Left lung (tissue), 10 donors: ENCODE measurements around the gene TBXAS1. TPM values are rescaled to one million over a fixed set of nuclear protein-coding genes. Genes with fewer than 3 reads are reported as not detected.
A peak's percentile ranks its signal among the peaks of the same experiment; 100 is the strongest.

Experiments used
- ATAC-seq: fragments of 200-7000 bp; cut with Tn5 transposase; one replicate; pipeline ENCODE4 v1.9.1; 2020; ENCODE audit warnings: moderate library complexity
- DNase-seq, 4 donors: peaks; one replicate each; pipeline ENCODE4 v3.0.0-alpha.2; 2013 to 2020
- H3K27ac ChIP-seq, 2 donors: fragments of 200-600 bp; sonication (generic) in 1 of 2; one replicate each; pipeline versions ENCODE4 v1.5.0 to v1.8.0; 2020 to 2021
- H3K27me3 ChIP-seq, 2 donors: fragments of 200-600 bp; sonication (generic) in 1 of 2; one replicate each; pipeline versions ENCODE4 v1.5.0 to v1.8.0; 2020 to 2021
- H3K36me3 ChIP-seq, 2 donors: fragments of 200-600 bp; sonication (generic) in 1 of 2; one replicate each; pipeline versions ENCODE4 v1.5.0 to v1.8.0; 2020 to 2021
- H3K4me1 ChIP-seq, 2 donors: fragments of 200-600 bp; one replicate each; pipeline ENCODE4 v1.8.0; 2021
- H3K4me3 ChIP-seq, 2 donors: fragments of 200-600 bp; sonication (generic) in 1 of 2; one replicate each; pipeline versions ENCODE4 v1.5.0 to v1.8.0; 2020 to 2021; ENCODE audit warnings: mild to moderate bottlenecking in 1 of 2
- H3K9me3 ChIP-seq, 2 donors: fragments of 200-600 bp; sonication (generic) in 1 of 2; one replicate each; pipeline versions ENCODE4 v1.5.0 to v1.8.0; 2020 to 2021
- intact Hi-C, 2 donors: fragments of 100-400 bp; cut with DNase I; formaldehyde crosslinking; loops; one replicate each; pipeline versions ENCODE4 v1.11.2 to v1.14.2; 2022
- polyA plus RNA-seq, 6 donors: library from polyadenylated mRNA; unstranded; fragments of 120-200 nt; gene quantifications; one replicate each; pipeline ENCODE4 v1.2.1, GENCODE V29; 2013; ENCODE audit not compliant: insufficient read length in 6 of 6
- total RNA-seq, 2 donors: library from RNA; stranded (reverse); fragmentation: NEBNext Ultra II Directional; extraction: Animal tissue kit (Norgen Biotek cat#: 25700); gene quantifications; one replicate each; pipeline ENCODE4 v1.2.1, GENCODE V29; 2021
- TF ChIP-seq, protein P1 (sequence below), 2 donors: fragments of 200-600 bp; sonication (generic) in 1 of 2; IDR thresholded peaks; one replicate each; pipeline versions ENCODE4 v1.5.0 to v1.8.0; 2021; ENCODE audit warnings: antibody characterized with exemption in 2 of 2
- donor health status: DM: no; HTN: yes; CAD: no.
- donor health status: DM: no; HTN: no; CAD: no.

The TBXAS1 gene
- total and polyA plus RNA-seq, 8 donors: 8.2 to 103 (median 9.6) TPM

DNA sequence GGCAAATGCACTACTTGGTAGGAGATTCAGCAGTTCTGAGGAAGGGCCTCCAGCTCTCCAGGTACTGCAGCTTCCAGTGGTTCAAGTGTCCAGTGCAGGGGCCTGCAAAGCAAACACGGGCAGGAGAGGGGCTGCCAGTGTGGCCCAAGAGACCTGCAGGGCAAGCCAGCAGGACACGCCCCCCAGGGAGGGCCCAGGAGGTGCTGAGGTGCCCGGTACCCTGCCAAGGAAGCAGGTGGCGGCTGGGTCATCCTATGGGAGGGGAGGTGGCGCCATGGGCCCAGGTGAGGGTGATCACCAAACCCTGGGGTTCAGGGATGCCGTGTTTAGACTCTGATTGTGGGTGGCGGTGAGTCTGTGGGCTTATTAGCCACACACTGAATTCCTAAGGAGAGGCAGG lies 188.0 kb downstream of the TBXAS1 start:
- no peak for ATAC-seq
- intact Hi-C loops: no loop called here
- DNase-seq: no peak

DNA sequence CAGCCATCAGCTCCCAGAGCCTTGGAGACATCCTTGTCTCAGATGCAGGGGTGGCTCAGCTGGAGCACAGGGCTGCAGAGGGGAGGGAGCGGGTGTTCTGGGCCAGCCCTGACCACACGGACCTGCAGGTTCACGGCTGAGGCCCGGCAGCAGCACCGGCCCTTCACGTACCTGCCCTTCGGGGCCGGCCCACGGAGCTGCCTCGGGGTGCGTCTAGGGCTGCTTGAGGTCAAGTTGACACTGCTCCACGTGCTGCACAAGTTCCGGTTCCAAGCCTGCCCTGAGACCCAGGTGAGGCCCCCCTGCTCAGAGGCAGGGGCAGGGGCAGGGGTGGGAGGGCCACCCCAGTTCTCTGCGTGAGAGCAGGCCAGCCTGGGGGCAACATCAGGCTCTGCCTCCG lies 188.5 kb downstream of the TBXAS1 start:
- Histone ChIP-seq H3K9me3 (no peaks in the 10 kb centered on the region), H3K4me3 (no peak overlapping the region), H3K27ac (no peak overlapping the region), H3K36me3 (peaks cover 0 to 59% of the 10 kb centered on the region in 2 donors), H3K27me3 (no peaks in the 10 kb centered on the region), H3K4me1 (no peaks in the 10 kb centered on the region)
- TF ChIP-seq, protein P1, sequence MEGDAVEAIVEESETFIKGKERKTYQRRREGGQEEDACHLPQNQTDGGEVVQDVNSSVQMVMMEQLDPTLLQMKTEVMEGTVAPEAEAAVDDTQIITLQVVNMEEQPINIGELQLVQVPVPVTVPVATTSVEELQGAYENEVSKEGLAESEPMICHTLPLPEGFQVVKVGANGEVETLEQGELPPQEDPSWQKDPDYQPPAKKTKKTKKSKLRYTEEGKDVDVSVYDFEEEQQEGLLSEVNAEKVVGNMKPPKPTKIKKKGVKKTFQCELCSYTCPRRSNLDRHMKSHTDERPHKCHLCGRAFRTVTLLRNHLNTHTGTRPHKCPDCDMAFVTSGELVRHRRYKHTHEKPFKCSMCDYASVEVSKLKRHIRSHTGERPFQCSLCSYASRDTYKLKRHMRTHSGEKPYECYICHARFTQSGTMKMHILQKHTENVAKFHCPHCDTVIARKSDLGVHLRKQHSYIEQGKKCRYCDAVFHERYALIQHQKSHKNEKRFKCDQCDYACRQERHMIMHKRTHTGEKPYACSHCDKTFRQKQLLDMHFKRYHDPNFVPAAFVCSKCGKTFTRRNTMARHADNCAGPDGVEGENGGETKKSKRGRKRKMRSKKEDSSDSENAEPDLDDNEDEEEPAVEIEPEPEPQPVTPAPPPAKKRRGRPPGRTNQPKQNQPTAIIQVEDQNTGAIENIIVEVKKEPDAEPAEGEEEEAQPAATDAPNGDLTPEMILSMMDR (IDR thresholded peaks at IDR 0.05): no peak
- no peak for DNase-seq
- intact Hi-C loops: no loop called here
- no peak for ATAC-seq

More for the DNA sequence above, 188.0 kb downstream of the TBXAS1 start:
- no peak overlapping the region for H3K27ac ChIP-seq
- no peaks in the 10 kb centered on the region for H3K27me3 ChIP-seq
- no peaks in the 10 kb centered on the region for H3K4me1 ChIP-seq
- H3K9me3 ChIP-seq: no peaks in the 10 kb centered on the region
- no peak overlapping the region for H3K4me3 ChIP-seq
- TF ChIP-seq, protein P1 (IDR thresholded peaks at IDR 0.05): no peak
- H3K36me3 ChIP-seq: peaks cover 0 to 53% of the 10 kb centered on the region in 2 donors

DNA sequence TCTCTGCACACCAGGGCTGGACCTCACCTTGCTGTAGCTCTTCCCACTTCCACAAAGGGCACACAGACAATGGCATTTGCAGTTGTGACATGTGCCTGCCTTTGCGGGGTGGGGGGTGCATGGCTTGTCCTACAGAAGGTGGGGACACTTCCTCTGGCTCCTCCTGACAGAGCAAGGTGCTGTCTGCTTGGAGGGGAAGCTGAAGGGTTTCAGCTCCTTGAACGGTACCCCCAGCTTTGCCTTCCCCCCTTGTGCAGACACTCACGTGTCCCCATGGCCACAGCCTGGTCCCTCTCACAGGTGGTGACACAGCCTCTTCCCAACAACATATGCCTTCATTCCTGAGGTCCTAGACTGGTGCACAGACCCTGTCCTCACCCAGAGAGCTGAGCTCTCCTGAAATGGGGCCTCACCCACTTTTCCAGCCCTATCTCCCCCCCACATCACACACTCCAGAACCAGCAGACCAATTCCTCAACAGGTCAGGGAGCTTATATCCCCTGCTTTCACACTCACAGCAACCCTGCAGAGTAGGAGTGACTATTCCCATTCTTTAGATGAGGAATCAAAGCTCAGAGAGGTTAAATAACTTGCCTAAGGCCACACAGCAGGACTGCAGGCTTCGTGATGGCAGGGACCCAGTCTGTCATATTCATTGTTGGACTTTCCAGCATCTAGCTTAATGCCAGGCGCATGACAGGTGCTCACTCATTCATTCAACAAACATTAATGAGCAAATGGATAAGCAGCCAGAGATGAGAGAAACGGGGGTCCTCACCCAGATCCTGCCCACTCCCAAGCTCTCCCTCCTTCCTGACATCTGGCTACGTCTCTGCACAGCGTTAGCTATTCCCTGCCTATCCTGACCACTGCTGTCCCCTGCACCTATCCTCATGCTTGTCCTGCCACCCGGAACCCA lies 189.3 kb downstream of the TBXAS1 start:
- intact Hi-C loops: no loop called here
- TF ChIP-seq, protein P1 (IDR thresholded peaks at IDR 0.05): no peak
- Histone ChIP-seq H3K4me1 (no peaks in the 10 kb centered on the region), H3K9me3 (no peaks in the 10 kb centered on the region), H3K36me3 (peaks cover 0 to 66% of the 10 kb centered on the region in 2 donors), H3K27ac (no peak overlapping the region), H3K4me3 (no peak overlapping the region), H3K27me3 (no peaks in the 10 kb centered on the region)
- no peak for ATAC-seq
- DNase-seq: no peak

DNA sequence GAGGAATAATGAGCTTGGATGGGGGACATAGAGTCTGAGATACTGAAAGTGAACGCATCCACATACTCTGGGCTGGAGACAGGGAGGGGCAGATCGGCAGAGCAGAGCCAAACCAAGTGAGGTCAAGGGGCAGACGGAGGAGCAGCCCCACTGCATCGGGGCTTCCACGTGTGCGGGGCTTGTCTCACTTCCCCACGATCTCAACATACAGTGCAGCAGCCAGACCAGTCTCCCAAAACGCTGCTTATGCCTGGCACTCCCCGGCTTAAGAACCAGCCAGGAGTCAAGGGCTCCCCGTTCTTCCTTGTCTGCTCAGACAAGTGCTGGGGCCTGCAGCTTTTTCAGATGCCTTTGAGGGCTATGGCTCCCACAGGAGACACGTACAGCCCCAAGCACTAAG lies 190.1 kb downstream of the TBXAS1 start:
- Histone ChIP-seq H3K4me3 (no peak overlapping the region), H3K27ac (no peak overlapping the region), H3K4me1 (no peaks in the 10 kb centered on the region), H3K27me3 (no peaks in the 10 kb centered on the region), H3K9me3 (no peaks in the 10 kb centered on the region), H3K36me3 (peaks cover 0 to 66% of the 10 kb centered on the region in 2 donors)
- intact Hi-C loops: no loop called here
- TF ChIP-seq, protein P1 (IDR thresholded peaks at IDR 0.05): no peak
- ATAC-seq: peak; percentile 29
- no peak for DNase-seq

DNA sequence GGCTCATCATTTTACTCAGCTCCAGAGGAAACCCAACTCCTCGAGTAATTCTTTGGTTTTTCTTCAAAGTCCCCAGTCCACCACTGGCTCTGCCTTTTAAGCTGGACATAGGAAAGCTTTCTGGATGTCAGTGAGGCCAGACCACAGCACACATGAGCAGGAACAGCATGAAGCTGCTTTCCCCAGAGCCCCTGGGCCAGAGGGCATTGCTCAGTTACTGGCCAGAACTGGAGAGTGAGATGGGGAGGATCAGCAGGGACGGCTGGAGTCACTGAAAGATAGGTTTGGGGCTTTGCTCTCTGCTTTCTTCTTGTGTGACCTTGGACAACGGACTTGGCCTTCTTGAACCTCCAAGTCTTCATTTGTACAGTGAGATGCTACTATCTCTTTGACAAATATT lies 190.5 kb downstream of the TBXAS1 start:
- ATAC-seq: no peak
- Histone ChIP-seq H3K27ac (no peak overlapping the region), H3K36me3 (peaks cover 0 to 67% of the 10 kb centered on the region in 2 donors), H3K4me3 (no peak overlapping the region), H3K4me1 (no peaks in the 10 kb centered on the region), H3K9me3 (no peaks in the 10 kb centered on the region), H3K27me3 (no peaks in the 10 kb centered on the region)
- intact Hi-C loops: no loop called here
- no peak for DNase-seq
- TF ChIP-seq, protein P1 (IDR thresholded peaks at IDR 0.05): no peak
